Erythroblast (primary cell): ENCODE results near the gene GRIK1.

Experiments
- GATA1 ChIP-seq: IDR thresholded peaks from 2 replicates; pipeline ENCODE4 v1.6.1; 2011; ENCODE audit warnings: low read depth, mild to moderate bottlenecking, control low read depth, low read length, moderate library complexity
- POLR2A ChIP-seq: IDR thresholded peaks from 2 replicates; pipeline ENCODE4 v1.6.1; 2011; ENCODE audit warnings: mild to moderate bottlenecking, low read length

DNA sequence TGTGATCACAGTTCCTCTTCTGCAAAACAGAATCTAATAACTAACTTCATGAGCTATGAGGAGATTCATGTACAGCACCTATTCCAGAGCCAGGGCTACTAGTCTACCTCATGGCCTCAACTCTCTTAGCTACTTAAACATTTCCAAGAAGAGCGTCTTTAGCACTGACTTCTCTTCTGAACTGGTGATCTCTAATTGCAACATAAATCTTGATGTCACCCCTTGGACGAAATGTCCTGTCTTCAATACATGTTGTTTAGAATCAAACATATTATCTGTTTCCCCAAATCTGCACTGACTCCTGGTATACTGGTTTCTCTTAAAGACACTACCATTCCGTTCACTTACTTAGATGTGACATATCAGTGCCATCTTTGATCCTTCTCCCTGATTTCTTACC is 88.2 kb downstream of the GRIK1 start:
- TF ChIP-seq POLR2A (no peak), GATA1 (no peak)
